Measurements from ENCODE around the gene ITGA1.

- TF ChIP-seq CTCF (IDR thresholded peaks at IDR 0.05) (no peak), POLR2A (IDR thresholded peaks at IDR 0.05) (no peak)
Observed at GRCh38 chr5:52906845-52907244, 119.1 kb downstream of the ITGA1 start.
